WTC11 (cell line): ENCODE data around the gene AVPR1A.

ENCODE experiments used
- ATF3 ChIP-seq: sonication (generic); formaldehyde crosslinking; conservative IDR thresholded peaks from 2 replicates; pipeline ENCODE4 v1.8.1; 2022; ENCODE audit warnings: mild to moderate bottlenecking, missing genetic modification reagents
- CTCF ChIP-seq: fragments of 200-600 bp; IDR thresholded peaks from 2 replicates; pipeline ENCODE4 v1.8.0; 2022; ENCODE audit warnings: antibody characterized with exemption
- FOXP4 ChIP-seq: sonication (generic); formaldehyde crosslinking; IDR thresholded peaks from 2 replicates; pipeline ENCODE4 v1.8.0; 2022; ENCODE audit warnings: mild to moderate bottlenecking, missing genetic modification reagents
- HMGXB4 ChIP-seq: sonication (generic); formaldehyde crosslinking; IDR thresholded peaks from 2 replicates; pipeline ENCODE4 v1.8.1; 2023; ENCODE audit warnings: mild to moderate bottlenecking, moderate library complexity, missing genetic modification reagents
- PRDM15 ChIP-seq: sonication (generic); formaldehyde crosslinking; IDR thresholded peaks from 2 replicates; pipeline ENCODE4 v1.8.0; 2022; ENCODE audit warnings: missing genetic modification reagents
- TEAD1 ChIP-seq: sonication (generic); formaldehyde crosslinking; IDR thresholded peaks from 2 replicates; pipeline ENCODE4 v1.8.0; 2022; ENCODE audit warnings: mild to moderate bottlenecking, missing genetic modification reagents
- ZBTB43 ChIP-seq: sonication (generic); formaldehyde crosslinking; IDR thresholded peaks from 2 replicates; pipeline ENCODE4 v1.8.1; 2023; ENCODE audit warnings: mild to moderate bottlenecking, missing genetic modification reagents

- no peak for TF ChIP-seq CTCF
- no peak for TF ChIP-seq TEAD1 (CRISPR knock-in tag)
- TF ChIP-seq ZBTB43 = no peak
- TF ChIP-seq HMGXB4 = no peak
- no peak for TF ChIP-seq FOXP4 (CRISPR knock-in tag)
- no peak for TF ChIP-seq PRDM15 (CRISPR knock-in tag)
- no peak for TF ChIP-seq ATF3
Observed at GRCh38 chr12:63101920-63102319, 49.1 kb downstream of the AVPR1A start.
